ENCODE data around the gene SNRNP70. TPM values are rescaled to one million over a fixed set of nuclear protein-coding genes. Genes with fewer than 3 reads are reported as not detected.

The SNRNP70 gene, protein sequence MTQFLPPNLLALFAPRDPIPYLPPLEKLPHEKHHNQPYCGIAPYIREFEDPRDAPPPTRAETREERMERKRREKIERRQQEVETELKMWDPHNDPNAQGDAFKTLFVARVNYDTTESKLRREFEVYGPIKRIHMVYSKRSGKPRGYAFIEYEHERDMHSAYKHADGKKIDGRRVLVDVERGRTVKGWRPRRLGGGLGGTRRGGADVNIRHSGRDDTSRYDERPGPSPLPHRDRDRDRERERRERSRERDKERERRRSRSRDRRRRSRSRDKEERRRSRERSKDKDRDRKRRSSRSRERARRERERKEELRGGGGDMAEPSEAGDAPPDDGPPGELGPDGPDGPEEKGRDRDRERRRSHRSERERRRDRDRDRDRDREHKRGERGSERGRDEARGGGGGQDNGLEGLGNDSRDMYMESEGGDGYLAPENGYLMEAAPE
- 67.0 and 139 TPM in 2 replicates for total RNA-seq

GRCh38 chr19:49085020-49085867 lies at the start of gene SNRNP70:
TSS of gene SNRNP70 (plus strand) at chr19:49085451. CDS start at chr19:49086415, 964 bp downstream.

GRCh38 chr19:49036815-49037214 lies 48.4 kb upstream of the SNRNP70 start, which contains the start of gene CGB1:
TSS of gene CGB1 (minus strand) at chr19:49036895. CDS start at chr19:49036711, 184 bp downstream.

GRCh38 chr19:49043548-49043947 lies 41.7 kb upstream of the SNRNP70 start, which contains the start of gene CGB5:
TSS of gene CGB5 (plus strand) at chr19:49043848. CDS start at chr19:49044210, 362 bp downstream.

GRCh38 chr19:49049011-49049410 lies 36.2 kb upstream of the SNRNP70 start, which contains the start of gene CGB8:
TSS of gene CGB8 (minus strand) at chr19:49049111. CDS start at chr19:49048739, 372 bp downstream.

DNA sequence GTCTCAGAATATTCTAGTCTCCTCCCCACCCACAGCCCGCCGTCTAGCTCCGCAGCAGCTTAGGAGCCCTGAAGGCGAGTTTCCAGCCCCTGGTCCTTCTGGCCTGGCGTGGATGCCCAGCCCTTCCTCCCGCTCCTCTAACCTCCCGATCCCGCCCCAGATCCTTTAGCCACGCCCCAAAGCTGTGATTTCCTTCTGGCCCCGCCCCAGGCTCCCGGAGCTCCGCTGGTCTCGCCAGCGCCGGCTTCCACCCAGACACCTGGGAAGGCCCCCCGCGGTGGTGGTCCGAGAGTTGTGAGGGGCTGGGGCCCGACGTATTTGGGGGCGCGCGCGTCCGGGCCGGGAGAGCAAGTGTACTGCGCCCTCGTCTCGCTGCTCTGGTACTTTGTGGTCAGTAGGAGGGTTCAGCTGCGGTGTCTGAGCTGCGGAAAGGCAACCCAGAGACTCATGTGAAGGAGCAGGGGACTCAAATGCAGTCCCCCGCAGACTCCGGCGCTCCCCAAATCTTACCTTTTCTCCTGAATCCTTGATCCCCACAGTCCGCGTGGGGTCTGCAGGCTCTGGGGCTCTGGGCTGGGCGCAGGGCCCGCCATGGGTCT lies 27.5 kb upstream of the SNRNP70 start, which contains the start of gene CGB7:
CGB7 (minus strand) TSS at position 114 of the 599 bp plus-strand sequence. CDS start 2,374 bp downstream, outside the sequence.

DNA sequence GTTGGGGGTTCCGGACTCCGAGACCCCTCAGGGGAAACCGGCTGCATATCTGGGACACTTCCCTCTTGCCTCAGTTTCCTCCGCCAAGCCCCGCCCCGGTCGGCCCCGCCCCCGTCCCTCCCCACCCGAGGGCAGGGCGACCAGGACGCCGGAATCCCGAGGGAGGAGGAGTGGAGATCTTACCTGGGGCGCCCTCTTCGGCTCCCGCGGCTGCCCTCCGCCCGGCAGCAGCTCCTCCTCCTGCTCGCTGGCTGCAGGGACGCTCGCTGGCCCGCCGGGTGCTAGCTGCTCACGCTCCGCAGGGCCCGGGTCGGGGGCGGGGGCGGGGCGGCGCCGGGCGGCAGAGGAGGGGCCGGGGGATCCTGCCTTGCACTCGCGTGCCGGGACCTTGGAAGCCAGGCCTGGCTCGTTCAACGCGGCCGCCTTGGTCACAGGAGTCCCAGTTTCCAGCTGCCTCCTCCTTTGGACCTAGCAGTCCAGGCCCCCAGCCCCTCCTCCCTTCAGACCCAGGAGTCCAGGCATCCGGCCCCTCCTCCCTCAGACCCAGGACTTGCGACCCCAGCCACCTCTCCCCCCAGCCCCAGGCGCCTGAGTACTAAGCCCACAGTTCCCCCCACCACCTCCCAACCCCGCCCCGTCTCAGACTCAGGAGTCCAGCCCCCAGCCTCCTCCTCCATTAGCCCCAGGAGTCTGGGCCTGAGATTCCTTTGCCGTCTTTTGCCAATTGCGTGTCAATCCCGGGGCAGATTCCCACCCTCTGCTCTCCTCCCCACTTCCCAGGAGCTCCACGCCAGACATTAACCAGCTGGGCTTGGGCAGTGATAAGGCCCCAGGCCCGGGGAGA lies 20.3 kb upstream of the SNRNP70 start, which contains the start of gene NTF4:
NTF4 (minus strand) TSS at position 51 of the 844 bp plus-strand sequence. CDS start 2,821 bp downstream, outside the sequence.

DNA sequence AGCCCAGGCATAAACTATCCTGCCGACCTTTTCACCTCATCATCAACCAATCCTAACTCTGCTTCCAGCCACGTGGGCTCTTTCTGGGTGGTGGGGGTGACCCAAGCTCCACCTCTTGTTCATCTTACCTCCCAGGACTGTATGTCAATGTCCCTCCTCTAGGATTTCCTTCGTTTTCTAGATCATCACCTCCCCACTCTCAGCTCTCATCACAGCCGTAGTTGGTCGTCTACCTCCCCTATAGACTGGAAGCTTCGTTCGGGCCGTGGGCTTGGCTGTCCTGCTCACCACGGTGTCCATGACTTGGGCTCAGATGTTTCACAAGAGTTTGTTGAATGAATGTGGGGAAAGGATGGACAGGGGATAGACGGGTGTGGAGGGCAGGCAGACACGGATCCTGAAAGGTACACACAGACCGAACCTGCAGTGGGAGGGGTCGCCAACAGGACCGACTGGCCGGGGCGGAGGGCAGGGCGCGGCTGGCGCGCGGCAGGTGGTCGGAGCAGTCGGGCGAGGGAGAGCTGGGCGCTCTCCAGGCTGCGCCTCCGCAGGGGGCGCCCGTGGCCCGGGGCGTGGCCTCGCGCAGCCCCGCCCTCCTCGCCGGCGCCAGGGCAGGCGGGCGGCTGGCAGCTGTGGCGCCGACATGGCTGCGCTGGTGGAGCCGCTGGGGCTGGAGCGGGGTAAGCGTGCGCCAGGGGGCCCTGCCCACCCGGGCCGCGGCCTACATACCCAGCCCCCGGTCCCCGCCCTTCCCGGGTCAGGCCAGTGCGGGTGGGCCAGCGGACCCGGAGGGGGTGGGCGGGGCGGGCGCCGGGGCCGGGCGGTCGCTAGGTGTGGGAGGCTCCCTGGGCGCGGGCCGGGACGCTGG lies 28.7 kb downstream of the SNRNP70 start, which contains the start of gene LIN7B:
LIN7B (plus strand) TSS at position 609 of the 868 bp plus-strand sequence; CDS start at position 644, 35 bp downstream.

DNA sequence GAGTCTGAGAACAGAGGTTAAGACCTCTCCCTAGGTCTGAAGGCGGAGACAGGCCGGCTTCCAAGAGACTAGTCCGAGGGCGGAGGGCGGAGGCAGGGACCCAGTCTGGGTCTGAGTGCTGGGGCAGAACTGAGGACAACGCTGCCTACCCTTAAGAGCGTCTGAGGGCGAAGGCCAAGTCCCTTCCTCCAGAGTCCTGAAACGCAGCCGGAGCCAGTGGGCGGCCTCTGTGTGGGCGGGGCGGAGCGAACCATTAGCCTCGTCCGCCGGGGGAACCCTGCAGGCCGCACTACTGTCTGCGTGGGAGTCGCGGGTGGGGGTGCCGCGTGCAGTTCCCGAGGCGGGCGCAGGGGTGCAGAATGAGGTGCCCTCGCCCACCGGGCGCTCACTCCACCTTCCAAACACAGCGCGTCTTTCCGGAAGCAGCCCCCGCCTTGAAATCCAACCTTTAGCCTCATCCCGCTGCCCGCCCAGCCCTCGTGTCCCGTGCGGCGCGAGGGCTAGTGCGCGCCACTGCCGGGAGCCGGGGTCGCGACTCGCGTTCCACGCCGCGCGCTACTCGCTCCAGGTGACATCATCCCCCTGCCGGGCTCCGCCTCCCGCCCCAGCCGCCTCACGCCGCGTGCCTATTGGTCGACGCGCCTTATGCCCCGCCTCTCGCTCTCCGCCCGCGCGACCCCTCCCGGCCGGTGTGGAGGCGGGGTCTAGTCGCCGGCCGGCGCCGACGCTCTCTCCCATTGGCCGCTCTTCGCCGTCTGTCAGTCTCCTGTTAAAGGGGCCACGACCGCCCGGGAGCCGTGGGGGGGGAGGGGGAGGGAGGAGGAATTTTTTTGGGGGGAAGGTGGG lies 33.5 kb downstream of the SNRNP70 start, which contains the start of gene C19orf73:
C19orf73 (minus strand) TSS at position 579 of the 846 bp plus-strand sequence; CDS start at position 458, 121 bp downstream.

DNA sequence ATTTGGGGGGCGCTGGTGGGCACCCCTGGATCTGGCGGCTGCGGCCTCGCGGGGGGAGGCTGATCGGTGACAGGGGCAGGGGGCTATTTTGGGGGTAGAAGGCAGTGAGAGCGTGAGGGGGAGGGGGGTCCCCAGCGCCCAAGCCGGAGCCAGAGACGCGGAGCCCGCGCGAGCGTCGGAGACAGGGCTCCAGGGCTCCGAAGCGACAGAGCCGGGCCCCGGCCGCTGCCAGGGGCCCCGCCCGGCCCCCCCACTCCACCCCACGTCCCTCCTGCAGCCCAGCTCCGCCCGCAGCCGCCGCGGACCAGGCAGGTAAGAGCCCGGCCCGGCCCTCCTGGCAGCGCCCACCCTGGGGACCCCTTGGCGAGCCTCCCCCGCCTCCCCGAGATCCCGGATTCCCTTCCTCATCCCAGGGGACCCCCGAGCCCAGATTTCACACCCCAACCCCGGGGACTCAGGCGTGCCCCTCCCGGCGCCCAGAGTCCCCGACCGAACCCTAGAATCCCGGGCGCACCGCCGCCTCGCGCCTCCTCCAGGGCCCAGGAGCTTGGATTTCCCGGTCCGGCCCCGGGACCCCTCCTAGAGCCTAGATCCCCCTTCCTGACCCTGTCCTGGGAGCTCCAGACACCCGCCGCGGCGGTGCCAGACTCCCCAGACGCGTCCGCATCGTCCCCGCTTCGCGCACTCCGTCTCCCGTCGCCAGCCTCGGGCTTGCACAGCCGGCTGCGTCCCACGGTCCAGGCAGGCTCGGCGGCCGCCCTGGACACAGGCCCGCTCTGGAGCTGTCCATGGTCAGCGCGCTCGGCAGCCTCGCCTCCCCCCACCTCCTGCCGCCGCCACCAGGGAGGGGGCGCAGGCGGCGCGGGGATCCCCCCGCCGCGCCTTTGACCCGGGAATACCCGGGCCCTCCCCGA lies 34.4 kb downstream of the SNRNP70 start, which contains the start of gene PPFIA3:
PPFIA3 (plus strand) TSS at position 134 of the 914 bp plus-strand sequence. CDS start 8,330 bp downstream, outside the sequence.

DNA sequence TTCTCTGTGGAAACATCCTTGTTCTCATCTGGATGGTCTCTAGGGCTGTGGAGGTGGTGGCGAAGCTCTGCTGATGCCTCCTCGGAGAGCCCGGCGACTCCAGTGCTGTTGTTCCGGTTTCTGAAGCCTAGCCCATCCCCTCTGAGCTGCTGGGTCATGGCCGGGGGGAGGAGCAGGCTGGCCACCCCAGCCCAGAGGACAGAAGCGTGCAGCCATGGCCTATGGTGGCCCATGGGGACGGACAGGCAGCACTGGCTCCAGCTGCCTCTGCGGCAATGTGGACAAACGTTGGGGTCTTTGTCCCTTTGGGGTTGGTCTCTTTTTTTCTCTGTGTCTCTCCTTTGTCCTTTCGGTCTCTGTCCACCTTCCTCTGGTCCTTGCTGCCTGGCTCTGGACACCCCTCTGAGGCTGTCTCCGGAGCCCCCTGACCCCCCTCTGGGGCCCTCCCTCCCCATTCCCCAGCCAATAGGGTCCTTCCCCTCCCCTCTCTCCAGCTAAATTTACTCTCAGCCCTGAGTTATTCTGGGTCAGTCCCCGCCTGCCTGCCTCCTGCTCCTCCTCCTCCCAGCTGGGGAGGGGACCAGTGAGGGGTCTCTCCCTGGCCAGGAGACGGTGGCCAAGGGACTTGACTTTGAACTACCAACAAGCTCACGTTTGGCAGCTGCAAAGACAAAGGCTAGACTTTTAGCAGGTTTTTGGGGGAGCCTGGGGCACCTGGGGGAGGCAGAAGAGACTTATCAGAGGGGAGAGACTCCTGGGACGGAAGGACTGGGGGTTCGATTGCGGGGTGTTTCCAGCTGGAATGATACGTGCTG lies 70.0 kb downstream of the SNRNP70 start, which contains the start of gene HRC:
HRC (minus strand) TSS at position 392 of the 815 bp plus-strand sequence; CDS start at position 233, 159 bp downstream.

GRCh38 chr19:49157445-49158224 lies 72.4 kb downstream of the SNRNP70 start, which contains the start of gene TRPM4:
TSS of gene TRPM4 (plus strand) at chr19:49157792. CDS start at chr19:49157867, 75 bp downstream.

Other genes starting within 250 kb of the SNRNP70 start
- 2.9 and 5.1 TPM in 2 replicates for gene HSD17B14, start 249.0 kb upstream of the SNRNP70 start, total RNA-seq
- gene PLEKHA4, start 216.8 kb upstream of the SNRNP70 start, total RNA-seq, result 1.0 and 4.2 TPM in 2 replicates
- gene PPP1R15A, start 213.0 kb upstream of the SNRNP70 start, total RNA-seq, result 194 and 385 TPM in 2 replicates
- 0.34 TPM in 1 of 2 replicates, not detected in the other for gene TULP2, start 186.7 kb upstream of the SNRNP70 start, total RNA-seq
- gene NUCB1, start 185.1 kb upstream of the SNRNP70 start, total RNA-seq, result 98.8 and 207 TPM in 2 replicates
- 1.6 and 14.7 TPM in 2 replicates for gene DHDH, start 151.8 kb upstream of the SNRNP70 start, total RNA-seq
- gene BAX, start 130.6 kb upstream of the SNRNP70 start, total RNA-seq, result 55.3 and 64.6 TPM in 2 replicates
- gene FTL, start 120.1 kb upstream of the SNRNP70 start, total RNA-seq, result 3,338 and 4,738 TPM in 2 replicates
- 27.7 and 52.4 TPM in 2 replicates for gene GYS1, start 92.1 kb upstream of the SNRNP70 start, total RNA-seq
- gene RUVBL2, start 91.6 kb upstream of the SNRNP70 start, total RNA-seq, result 140 and 155 TPM in 2 replicates
- gene LHB, start 68.4 kb upstream of the SNRNP70 start, total RNA-seq, result 0.21 and 0.34 TPM in 2 replicates
- gene CGB3, start 61.1 kb upstream of the SNRNP70 start, total RNA-seq, result not detected in 2 replicates
- gene CGB2, start 53.6 kb upstream of the SNRNP70 start, total RNA-seq, result not detected in 2 replicates
- gene CGB1, start 48.6 kb upstream of the SNRNP70 start, total RNA-seq, result not detected in 2 replicates
- gene CGB5, start 41.6 kb upstream of the SNRNP70 start, total RNA-seq, result not detected in 2 replicates
- not detected in 2 replicates for gene CGB8, start 36.3 kb upstream of the SNRNP70 start, total RNA-seq
- gene CGB7, start 27.7 kb upstream of the SNRNP70 start, total RNA-seq, result 1.4 and 2.3 TPM in 2 replicates
- gene NTF4, start 20.6 kb upstream of the SNRNP70 start, total RNA-seq, result 4.9 and 5.5 TPM in 2 replicates
- under 0.01 TPM in 2 replicates for gene KCNA7, start 12.8 kb upstream of the SNRNP70 start, total RNA-seq
- gene LIN7B, start 28.9 kb downstream of the SNRNP70 start, total RNA-seq, result 3.6 and 5.1 TPM in 2 replicates
- gene C19orf73, start 33.7 kb downstream of the SNRNP70 start, total RNA-seq, result 1.7 and 2.7 TPM in 2 replicates
- gene PPFIA3, start 34.1 kb downstream of the SNRNP70 start, total RNA-seq, result 2.5 and 3.8 TPM in 2 replicates
- under 0.01 TPM in 1 of 2 replicates, not detected in the other for gene HRC, start 69.9 kb downstream of the SNRNP70 start, total RNA-seq
- gene TRPM4, start 72.3 kb downstream of the SNRNP70 start, total RNA-seq, result 22.2 and 28.5 TPM in 2 replicates
- gene SLC6A16, start 239.7 kb downstream of the SNRNP70 start, total RNA-seq, result 0.21 TPM in 1 of 2 replicates, not detected in the other
- not detected in 2 replicates for gene CD37, start 250.0 kb downstream of the SNRNP70 start, total RNA-seq

All from nasal cavity respiratory epithelium epithelial cell of viscerocranial mucosa (primary cell).